ENCODE data around the gene RIMBP2.
A peak's percentile ranks its signal among the peaks of the same experiment; 100 is the strongest.

Gene RIMBP2

DNA sequence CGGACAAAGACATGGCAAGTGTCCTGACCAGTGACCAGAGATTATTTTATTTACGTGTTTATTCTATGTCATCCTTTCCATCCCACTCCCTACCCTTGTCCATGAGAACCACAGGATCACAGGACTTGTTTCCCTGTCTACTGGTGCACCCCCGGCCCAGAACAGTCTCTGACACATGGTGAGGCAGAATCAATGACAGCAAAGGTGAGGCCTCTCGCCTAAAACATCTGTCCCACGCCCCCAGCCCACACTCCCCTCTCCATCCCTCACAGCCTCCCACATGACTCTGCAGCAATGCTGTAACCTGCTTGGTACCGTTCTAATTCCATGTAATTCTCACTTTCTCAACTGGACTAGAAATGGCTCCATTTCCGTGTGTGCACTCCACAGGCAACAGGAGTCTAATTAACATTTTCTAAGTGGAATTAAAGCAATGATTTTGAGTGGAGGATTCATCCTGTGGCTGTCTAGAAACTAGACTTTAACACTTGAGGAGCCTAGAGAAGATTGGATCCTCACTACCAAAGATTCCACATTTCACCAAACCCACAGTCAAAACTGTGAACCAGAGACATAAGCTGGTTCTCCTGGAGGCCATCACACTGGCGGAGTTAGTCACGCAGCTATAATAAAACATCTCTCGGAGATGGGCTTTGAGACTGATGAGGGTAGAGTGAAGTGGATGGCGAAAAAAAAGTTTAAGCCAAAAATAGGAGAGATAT is 228.3 kb downstream of the RIMBP2 start:
- DNase-seq, result peak in 1 of 56 donors; percentile 19

- no peak for DNase-seq
Measured at GRCh38 chr12:130486891-130487416, 229.1 kb downstream of the RIMBP2 start.

- DNase-seq, result no peak
Measured at GRCh38 chr12:130486146-130486435, 230.0 kb downstream of the RIMBP2 start.

DNA sequence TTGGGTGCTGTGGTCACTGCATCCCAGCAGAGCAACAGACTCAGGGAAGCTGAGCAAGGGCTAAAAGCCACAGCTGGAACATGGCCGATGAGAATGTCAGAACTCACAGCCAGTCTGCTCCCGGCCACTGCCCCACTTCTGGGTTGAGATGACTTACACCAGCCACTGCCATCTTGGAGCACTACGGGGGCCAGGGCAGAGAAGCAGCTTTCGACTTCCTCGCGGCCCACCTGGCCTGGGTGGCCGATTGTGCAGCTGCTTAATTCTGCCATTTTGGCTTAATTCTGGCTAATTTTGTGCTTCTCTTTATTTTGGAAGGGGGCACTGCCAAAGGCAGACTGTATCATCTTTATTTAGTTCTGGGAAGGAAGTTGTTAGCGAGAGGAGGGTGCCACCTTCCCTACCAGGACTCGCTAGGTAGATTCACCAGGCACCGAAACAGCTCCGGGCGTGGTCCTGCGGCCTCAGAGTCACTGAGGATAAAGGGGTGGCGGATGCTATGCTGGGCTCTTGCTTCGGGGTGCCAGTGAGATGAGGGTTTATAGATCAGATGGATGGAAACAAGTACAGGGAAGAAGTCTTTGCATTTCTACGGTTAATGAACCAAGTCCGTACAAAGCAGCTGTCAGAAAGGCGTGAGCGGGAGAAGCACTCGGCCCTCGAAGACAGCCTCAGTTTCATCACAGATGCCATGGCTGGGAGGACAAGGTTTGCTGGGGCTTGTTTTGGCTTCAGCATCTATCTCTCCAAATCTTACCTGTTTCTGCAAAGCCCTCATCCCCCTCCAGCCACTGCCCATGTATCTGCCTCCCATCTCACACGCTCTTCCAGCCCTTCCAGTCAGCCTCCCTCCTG is 230.6 kb downstream of the RIMBP2 start:
- DNase-seq, result no peak

- no peak for DNase-seq
Measured at GRCh38 chr12:130484221-130484620, 231.9 kb downstream of the RIMBP2 start.

- DNase-seq, result no peak
Measured at GRCh38 chr12:130483616-130484180, 232.4 kb downstream of the RIMBP2 start.

DNA sequence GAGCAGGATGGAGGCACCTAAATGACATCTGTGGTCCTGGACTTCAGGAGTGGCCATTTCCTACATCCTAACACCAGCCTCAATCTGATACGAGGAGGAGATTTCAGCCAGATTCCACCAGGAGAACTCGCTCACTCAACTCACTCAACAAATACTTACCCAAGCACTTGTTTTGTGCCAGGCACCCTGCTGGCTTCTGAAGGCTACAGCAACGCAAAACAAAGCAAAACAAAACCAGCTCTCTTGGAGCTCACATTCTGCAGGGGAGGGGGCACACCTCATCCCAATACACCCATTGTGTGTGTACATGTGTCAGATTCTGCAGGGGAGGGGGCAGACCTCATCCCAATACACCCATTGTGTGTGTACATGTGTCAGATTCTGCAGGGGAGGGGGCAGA is 233.7 kb downstream of the RIMBP2 start:
- DNase-seq, result peak in 1 of 56 donors; percentile 39

DNA sequence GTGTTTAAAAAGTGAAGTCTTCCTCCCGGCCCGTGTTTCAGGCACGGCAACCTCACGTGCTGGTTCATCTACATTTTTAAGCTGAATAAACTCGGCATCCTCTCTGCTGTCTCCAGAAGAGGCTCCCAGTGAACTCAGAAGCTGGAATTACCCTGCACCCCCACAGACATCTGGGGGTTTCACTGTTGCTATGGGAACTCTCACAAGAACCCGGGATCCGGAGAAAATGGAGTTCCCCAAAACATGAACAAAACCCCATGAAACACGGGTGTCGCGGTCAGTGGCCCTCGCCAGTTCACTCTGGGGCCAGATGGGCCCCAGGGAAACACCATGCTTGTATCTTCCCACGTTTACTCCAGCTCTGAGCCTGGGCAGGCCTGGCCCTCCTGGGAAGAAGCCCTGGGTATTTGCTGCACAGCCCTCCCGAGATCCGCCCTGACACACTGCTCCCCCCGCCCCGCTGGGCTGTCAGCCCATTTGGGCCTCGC is 234.7 kb downstream of the RIMBP2 start:
- no peak for DNase-seq

GRCh38 chr12:130480887-130481286 is 235.2 kb downstream of the RIMBP2 start:
- no peak for DNase-seq

DNA sequence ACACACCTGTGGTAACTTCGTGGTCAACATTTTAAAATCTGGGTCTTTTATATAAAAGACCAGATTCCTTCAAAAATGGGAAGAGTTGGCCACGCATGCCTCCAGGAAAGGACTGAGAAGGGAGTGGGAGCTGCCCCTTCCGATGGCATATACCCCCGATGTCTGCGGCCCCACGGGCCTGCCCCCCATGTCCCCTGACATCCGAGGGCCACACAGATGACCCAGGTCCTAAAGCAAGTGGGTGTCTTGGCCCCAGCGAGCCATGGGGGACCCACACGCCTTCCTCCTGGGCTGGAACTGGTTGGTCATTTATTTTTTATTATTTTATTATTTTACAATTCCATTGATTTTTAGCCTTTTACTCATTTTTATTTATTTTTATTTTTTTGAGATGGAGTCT is 235.9 kb downstream of the RIMBP2 start:
- no peak for DNase-seq

GRCh38 chr12:130479401-130480125 is 236.5 kb downstream of the RIMBP2 start:
- DNase-seq, result no peak

DNA sequence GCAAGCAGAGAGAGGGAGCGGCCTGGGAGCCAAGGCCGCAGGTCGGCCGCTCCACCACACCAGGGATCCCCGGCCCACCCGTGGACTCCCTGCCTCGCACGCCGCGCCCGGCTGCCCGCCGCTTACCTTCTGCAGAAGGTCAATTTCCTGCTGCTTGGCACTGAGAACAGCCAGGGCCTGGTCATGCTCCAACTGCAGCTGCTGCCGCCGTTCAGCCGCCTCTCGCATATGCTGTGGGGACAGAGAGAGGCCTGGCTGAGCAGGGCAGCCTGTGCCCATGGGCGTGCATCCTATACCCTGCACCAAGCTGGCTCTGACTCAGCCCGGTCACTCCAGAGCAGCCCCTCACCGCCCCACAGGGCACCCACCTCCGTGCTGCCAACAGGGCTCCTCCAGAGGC is 237.3 kb downstream of the RIMBP2 start:
- no peak for DNase-seq

GRCh38 chr12:130477701-130478100 is 238.4 kb downstream of the RIMBP2 start:
- no peak for DNase-seq

DNA sequence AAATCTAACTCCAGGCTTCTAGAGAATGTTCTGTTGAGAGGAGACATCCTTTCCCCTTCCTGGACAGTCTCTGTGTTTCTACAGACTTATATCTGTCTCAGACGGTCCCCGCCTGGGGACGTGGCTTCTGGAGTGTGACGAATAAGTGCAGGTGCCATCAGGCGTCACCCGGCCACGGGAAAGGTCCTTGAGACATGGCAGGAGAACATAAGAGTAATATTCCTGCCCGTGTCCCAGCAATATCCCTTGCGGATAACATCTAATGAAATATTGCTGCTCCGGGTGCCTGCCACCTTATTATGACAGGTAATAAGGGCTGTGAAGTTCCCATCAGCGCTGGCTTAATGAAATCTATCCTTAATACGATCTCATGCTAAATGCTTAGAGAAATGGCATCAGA is 238.8 kb downstream of the RIMBP2 start:
- no peak for DNase-seq

- DNase-seq, result no peak
Measured at GRCh38 chr12:130476451-130477135, 239.5 kb downstream of the RIMBP2 start.

- DNase-seq, result no peak
Measured at GRCh38 chr12:130474599-130475269, 241.4 kb downstream of the RIMBP2 start.

GRCh38 chr12:130473266-130473665 is 242.8 kb downstream of the RIMBP2 start:
- DNase-seq, result no peak

DNA sequence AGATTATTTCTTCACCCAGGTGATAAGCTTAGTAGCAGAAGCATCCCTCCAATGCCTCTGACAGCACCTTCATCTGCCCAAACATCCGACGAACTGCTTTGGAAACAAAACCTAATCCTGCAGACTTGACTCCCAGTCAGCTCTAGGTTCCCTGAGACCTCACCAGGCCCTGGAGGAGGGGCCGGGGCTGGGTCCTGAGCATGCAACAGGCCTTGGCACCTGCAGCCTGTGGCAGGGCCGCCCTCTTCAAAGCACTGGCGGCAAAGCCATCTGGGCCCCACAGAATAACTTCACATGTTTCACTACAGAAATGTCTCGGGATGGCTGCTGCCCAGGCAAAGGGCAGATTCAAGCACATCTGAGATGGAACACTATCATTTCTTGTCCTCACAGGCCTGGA is 245.1 kb downstream of the RIMBP2 start:
- no peak for DNase-seq

GRCh38 chr12:130469552-130469951 is 246.5 kb downstream of the RIMBP2 start:
- DNase-seq, result no peak

DNA sequence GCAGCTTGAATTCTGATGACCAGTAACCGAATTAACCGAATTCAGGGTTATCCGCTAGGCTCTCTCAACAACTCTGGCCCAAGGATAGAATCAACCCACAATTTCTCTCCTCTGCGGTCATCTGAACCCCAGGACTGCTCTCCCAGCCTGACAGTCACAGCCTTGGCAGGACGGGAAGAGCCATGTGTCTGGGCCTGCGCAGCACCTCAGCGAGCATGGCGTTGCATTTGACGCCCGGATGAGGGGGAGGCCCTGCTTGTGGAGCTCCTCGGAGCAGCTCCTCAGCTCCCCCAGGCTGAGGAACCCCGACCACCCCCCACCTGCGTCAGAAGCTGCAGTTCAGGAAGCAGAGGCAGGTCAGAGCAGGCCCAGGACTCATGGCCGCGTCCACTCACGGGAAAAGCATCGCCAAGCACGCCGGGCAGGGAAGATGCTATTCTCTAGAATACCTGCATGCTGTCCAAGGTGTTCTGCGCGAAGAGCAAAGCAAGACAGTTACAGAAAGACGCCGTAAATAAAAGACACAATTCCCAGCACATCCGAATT is 247.3 kb downstream of the RIMBP2 start:
- DNase-seq, result no peak

Data from amygdala (tissue), 56 donors.